HEK293 (cell line): ENCODE measurements around the gene MYT1.

Experiments
- CTCF ChIA-PET: fragments of 350-600 bp; formaldehyde crosslinking; extraction: SDS; loops from one replicate; lab custom pipeline; 2021; ENCODE audit warnings: antibody characterized with exemption; lab: Yijun Ruan, JAX
- POLR2A ChIA-PET: fragments of 300-600 bp; formaldehyde crosslinking; extraction: SDS; loops from one replicate; lab custom pipeline; 2020; ENCODE audit warnings: antibody characterized with exemption, inconsistent platforms; lab: Yijun Ruan, JAX
- H3K27ac ChIP-seq: fragments of 200-500 bp; sonication (Bioruptor generic); 2 replicates; pipeline ENCODE4 v1.5.1; 2014; ENCODE audit warnings: low read depth, low read length, control low read depth, inconsistent platforms; ENCODE audit errors: extremely low read depth
- H3K36me3 ChIP-seq, 2 experiments: fragments of 200-500 bp in 1 of 2; sonication (Bioruptor generic) in 1 of 2; 1 replicate in 1 of 2; 2 replicates in 1 of 2; pipeline ENCODE4 v1.5.1; 2014 to 2017; ENCODE audit warnings: inconsistent platforms in 2 of 2, low read length in 2 of 2; ENCODE audit not compliant: control insufficient read depth in 2 of 2, insufficient read depth in 1 of 2
- H3K4me1 ChIP-seq: fragments of 200-500 bp; sonication (Bioruptor generic); 2 replicates; pipeline ENCODE4 v1.5.1; 2014; ENCODE audit warnings: mild to moderate bottlenecking, low read length, inconsistent platforms; ENCODE audit not compliant: control insufficient read depth, insufficient read depth
- H3K4me3 ChIP-seq: 2 replicates; pipeline ENCODE4 v1.5.1; 2011; ENCODE audit warnings: low read depth, mild to moderate bottlenecking, control low read depth, low read length, moderate library complexity
- H3K9me3 ChIP-seq: fragments of 200-500 bp; sonication (Bioruptor generic); 2 replicates; pipeline ENCODE4 v1.5.1; 2014; ENCODE audit warnings: low read depth, low read length, inconsistent platforms; ENCODE audit not compliant: control insufficient read depth, insufficient read depth
- EGR2 ChIP-seq: fragments of 450-650 bp; formaldehyde crosslinking; IDR thresholded peaks from 2 replicates; pipeline ENCODE4 v1.5.1; 2016; ENCODE audit warnings: low read depth, missing biosample characterization, missing genetic modification characterization
- GLI4 ChIP-seq: fragments of 450-650 bp; formaldehyde crosslinking; IDR thresholded peaks from 2 replicates; pipeline ENCODE4 v1.5.1; 2016; ENCODE audit warnings: missing biosample characterization, missing genetic modification characterization
- KLF16 ChIP-seq: fragments of 450-650 bp; formaldehyde crosslinking; IDR thresholded peaks from 2 replicates; pipeline ENCODE4 v1.5.1; 2017; ENCODE audit warnings: missing biosample characterization, missing genetic modification characterization
- KLF9 ChIP-seq: fragments of 450-650 bp; formaldehyde crosslinking; IDR thresholded peaks from 2 replicates; pipeline ENCODE4 v1.5.1; 2016; ENCODE audit warnings: missing biosample characterization, missing genetic modification characterization, low read depth
- MZF1 ChIP-seq: fragments of 450-650 bp; formaldehyde crosslinking; IDR thresholded peaks from 2 replicates; pipeline ENCODE4 v1.5.1; 2017; ENCODE audit warnings: missing biosample characterization, missing genetic modification characterization, borderline replicate concordance
- OVOL3 ChIP-seq: fragments of 450-650 bp; formaldehyde crosslinking; IDR thresholded peaks from 2 replicates; pipeline ENCODE4 v1.5.1; 2016; ENCODE audit warnings: missing biosample characterization, missing genetic modification characterization
- PRDM1 ChIP-seq: fragments of 450-650 bp; formaldehyde crosslinking; IDR thresholded peaks from 2 replicates; pipeline ENCODE4; 2016; ENCODE audit warnings: missing biosample characterization, missing genetic modification characterization
- REPIN1 ChIP-seq: fragments of 450-650 bp; formaldehyde crosslinking; IDR thresholded peaks from 2 replicates; pipeline ENCODE4 v1.5.1; 2017; ENCODE audit warnings: missing biosample characterization, missing genetic modification characterization, low read depth
- SP2 ChIP-seq: fragments of 450-650 bp; formaldehyde crosslinking; IDR thresholded peaks from 2 replicates; pipeline ENCODE4 v1.5.1; 2016; ENCODE audit warnings: missing biosample characterization, missing genetic modification characterization
- SP7 ChIP-seq: fragments of 450-650 bp; formaldehyde crosslinking; IDR thresholded peaks from 2 replicates; pipeline ENCODE4 v1.5.1; 2016; ENCODE audit warnings: missing biosample characterization, missing genetic modification characterization
- WT1 ChIP-seq: fragments of 450-650 bp; formaldehyde crosslinking; IDR thresholded peaks from 2 replicates; pipeline ENCODE4 v1.5.1; 2016; ENCODE audit warnings: missing biosample characterization, missing genetic modification characterization
- ZBTB7A ChIP-seq: fragments of 450-650 bp; formaldehyde crosslinking; IDR thresholded peaks from 2 replicates; pipeline ENCODE4 v1.5.1; 2016; ENCODE audit warnings: low read depth, missing biosample characterization, missing genetic modification characterization
- ZNF16 ChIP-seq: fragments of 450-650 bp; formaldehyde crosslinking; IDR thresholded peaks from 2 replicates; pipeline ENCODE4 v1.5.1; 2016; ENCODE audit warnings: low read depth, missing biosample characterization, missing genetic modification characterization
- ZNF24 ChIP-seq: fragments of 450-650 bp; formaldehyde crosslinking; IDR thresholded peaks from 2 replicates; pipeline ENCODE4 v1.5.1; 2016; ENCODE audit warnings: missing biosample characterization, missing genetic modification characterization
- ZNF335 ChIP-seq: fragments of 450-650 bp; formaldehyde crosslinking; conservative IDR thresholded peaks from 2 replicates; pipeline ENCODE4 v1.5.1; 2016; ENCODE audit warnings: missing biosample characterization, missing genetic modification characterization
- ZNF561 ChIP-seq: fragments of 450-650 bp; IDR thresholded peaks from 2 replicates; pipeline ENCODE4 v1.5.1; 2018; ENCODE audit warnings: missing biosample characterization, missing genetic modification characterization, borderline replicate concordance
- ZNF658 ChIP-seq: fragments of 450-650 bp; formaldehyde crosslinking; IDR thresholded peaks from 2 replicates; pipeline ENCODE4; 2016; ENCODE audit warnings: missing biosample characterization, missing genetic modification characterization
- ZNF701 ChIP-seq: fragments of 450-650 bp; formaldehyde crosslinking; IDR thresholded peaks from 2 replicates; pipeline ENCODE4 v1.5.1; 2016; ENCODE audit warnings: missing biosample characterization, missing genetic modification characterization
- ZNF791 ChIP-seq: fragments of 450-650 bp; formaldehyde crosslinking; IDR thresholded peaks from 2 replicates; pipeline ENCODE4 v1.5.1; 2016; ENCODE audit warnings: missing biosample characterization, missing genetic modification characterization
- TF ChIP-seq, protein P1 (sequence below): sonication (generic); formaldehyde crosslinking; IDR thresholded peaks from 2 replicates; pipeline ENCODE4 v1.8.1; 2022; ENCODE audit warnings: mild to moderate bottlenecking, moderate library complexity, missing genetic modification reagents
- TF ChIP-seq, protein P2 (sequence below): fragments of 450-650 bp; formaldehyde crosslinking; IDR thresholded peaks from 2 replicates; pipeline ENCODE4 v1.5.1; 2016; ENCODE audit warnings: missing biosample characterization, missing genetic modification characterization
- TF ChIP-seq, protein P3 (sequence below): fragments of 450-650 bp; formaldehyde crosslinking; IDR thresholded peaks from 2 replicates; pipeline ENCODE4 v1.5.1; 2017; ENCODE audit warnings: missing biosample characterization, missing genetic modification characterization
- TF ChIP-seq, protein P4 (sequence below): fragments of 450-650 bp; formaldehyde crosslinking; IDR thresholded peaks from 2 replicates; pipeline ENCODE4 v1.5.1; 2016; ENCODE audit warnings: missing biosample characterization, missing genetic modification characterization
- TF ChIP-seq, protein P5 (sequence below): fragments of 450-650 bp; formaldehyde crosslinking; conservative IDR thresholded peaks from 2 replicates; pipeline ENCODE4 v1.5.1; 2016; ENCODE audit warnings: low read depth, missing biosample characterization, missing genetic modification characterization

The MYT1 gene

DNA sequence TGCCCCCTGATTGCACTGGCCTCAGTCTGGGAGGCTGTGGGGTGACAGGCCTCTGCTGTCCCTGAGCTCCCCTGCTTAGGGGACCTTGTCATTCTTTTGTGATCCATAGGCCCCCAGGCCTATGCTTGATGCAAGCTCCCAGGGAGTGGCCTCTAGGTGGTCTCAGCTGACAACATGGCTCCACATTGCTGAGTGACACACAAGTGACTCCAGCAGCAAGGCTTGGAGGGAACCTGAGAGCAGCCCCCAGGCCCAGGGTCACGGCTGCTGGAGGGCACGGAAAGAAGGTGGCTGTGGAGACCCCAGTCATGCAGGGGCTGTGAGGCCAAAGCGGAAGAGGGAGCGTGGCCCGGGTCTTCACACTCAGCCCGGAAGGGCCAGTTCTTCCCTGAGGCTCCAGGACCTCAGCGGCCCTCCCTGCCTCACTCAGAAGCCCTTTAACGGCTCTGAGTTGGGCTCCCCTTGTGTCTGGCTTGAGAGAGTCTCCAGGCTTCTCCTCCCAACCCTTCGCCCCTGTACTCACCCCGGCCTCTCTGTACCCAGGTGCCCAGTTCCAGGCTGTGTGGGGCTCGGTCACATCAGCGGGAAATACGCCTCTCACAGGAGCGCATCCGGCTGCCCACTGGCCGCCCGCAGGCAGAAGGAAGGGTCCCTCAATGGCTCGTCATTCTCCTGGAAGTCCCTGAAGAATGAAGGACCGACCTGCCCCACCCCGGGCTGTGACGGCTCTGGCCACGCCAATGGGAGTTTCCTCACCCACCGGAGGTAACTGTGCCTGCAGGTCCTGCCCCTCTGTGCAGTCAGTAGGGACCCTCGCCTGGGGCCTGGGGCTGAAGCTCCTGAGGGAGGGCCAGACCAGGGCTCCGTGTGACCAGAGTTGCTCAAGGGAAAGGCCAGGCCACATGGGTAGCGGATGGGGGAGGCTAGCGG lies 67.6 kb downstream of the MYT1 start (continued):
- no peak for TF ChIP-seq ZNF791 (tag by site-specific recombination)
- TF ChIP-seq, protein P1, sequence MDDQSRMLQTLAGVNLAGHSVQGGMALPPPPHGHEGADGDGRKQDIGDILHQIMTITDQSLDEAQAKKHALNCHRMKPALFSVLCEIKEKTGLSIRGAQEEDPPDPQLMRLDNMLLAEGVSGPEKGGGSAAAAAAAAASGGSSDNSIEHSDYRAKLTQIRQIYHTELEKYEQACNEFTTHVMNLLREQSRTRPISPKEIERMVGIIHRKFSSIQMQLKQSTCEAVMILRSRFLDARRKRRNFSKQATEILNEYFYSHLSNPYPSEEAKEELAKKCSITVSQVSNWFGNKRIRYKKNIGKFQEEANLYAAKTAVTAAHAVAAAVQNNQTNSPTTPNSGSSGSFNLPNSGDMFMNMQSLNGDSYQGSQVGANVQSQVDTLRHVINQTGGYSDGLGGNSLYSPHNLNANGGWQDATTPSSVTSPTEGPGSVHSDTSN (CRISPR knock-in tag) = no peak

DNA sequence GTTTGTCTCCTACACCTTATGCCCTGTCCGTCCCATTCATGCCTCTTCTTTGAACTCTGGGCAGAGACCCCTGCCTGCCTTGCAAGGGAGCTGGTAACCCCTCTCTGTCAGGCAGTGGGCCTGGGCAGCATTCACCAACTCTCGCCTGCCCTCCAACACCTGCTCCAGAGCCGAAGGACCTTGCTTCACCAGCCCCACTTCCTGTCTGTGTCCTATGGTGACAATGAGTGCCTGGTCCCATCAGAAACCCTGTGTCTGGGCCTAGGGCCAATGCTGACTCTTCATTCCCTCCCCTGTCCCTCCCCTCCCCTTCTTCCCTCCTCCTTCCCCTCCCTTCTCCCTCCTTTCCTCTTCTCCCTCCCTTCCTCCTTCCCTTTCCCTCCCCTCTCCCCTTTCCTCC lies 68.5 kb downstream of the MYT1 start:
- CTCF ChIA-PET = no interaction called here
- no peaks in the 10 kb centered on the region for H3K9me3 ChIP-seq
- no peaks in the 10 kb centered on the region for H3K4me1 ChIP-seq
- no peaks in the 10 kb centered on the region for H3K36me3 ChIP-seq
- H3K27ac ChIP-seq = no peak overlapping the region
- POLR2A ChIA-PET = no interaction called here
- H3K4me3 ChIP-seq = no peak overlapping the region
- TF ChIP-seq MZF1 (tag by site-specific recombination) = no peak
- no peak for TF ChIP-seq ZNF561
- no peak for TF ChIP-seq REPIN1 (tag by site-specific recombination)
- no peak for TF ChIP-seq ZNF16 (tag by site-specific recombination)
- TF ChIP-seq SP7 (tag by site-specific recombination) = no peak
- TF ChIP-seq KLF9 (tag by site-specific recombination) = peak; percentile 39; the same call in 1 of the 2 replicates
- TF ChIP-seq GLI4 (tag by site-specific recombination) = no peak
- 0 out of 2 replicates have a peak, but pooled peaks have one; percentile 29 for TF ChIP-seq KLF16 (tag by site-specific recombination)
- no peak for TF ChIP-seq ZNF24 (tag by site-specific recombination)
- TF ChIP-seq, protein P2, sequence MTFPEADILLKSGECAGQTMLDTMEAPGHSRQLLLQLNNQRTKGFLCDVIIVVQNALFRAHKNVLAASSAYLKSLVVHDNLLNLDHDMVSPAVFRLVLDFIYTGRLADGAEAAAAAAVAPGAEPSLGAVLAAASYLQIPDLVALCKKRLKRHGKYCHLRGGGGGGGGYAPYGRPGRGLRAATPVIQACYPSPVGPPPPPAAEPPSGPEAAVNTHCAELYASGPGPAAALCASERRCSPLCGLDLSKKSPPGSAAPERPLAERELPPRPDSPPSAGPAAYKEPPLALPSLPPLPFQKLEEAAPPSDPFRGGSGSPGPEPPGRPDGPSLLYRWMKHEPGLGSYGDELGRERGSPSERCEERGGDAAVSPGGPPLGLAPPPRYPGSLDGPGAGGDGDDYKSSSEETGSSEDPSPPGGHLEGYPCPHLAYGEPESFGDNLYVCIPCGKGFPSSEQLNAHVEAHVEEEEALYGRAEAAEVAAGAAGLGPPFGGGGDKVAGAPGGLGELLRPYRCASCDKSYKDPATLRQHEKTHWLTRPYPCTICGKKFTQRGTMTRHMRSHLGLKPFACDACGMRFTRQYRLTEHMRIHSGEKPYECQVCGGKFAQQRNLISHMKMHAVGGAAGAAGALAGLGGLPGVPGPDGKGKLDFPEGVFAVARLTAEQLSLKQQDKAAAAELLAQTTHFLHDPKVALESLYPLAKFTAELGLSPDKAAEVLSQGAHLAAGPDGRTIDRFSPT (tag by site-specific recombination) = no peak
- 0 out of 2 replicates have a peak, but pooled peaks have one; percentile 33 for TF ChIP-seq ZNF335 (tag by site-specific recombination)
- no peak for TF ChIP-seq OVOL3 (tag by site-specific recombination)
- TF ChIP-seq EGR2 (tag by site-specific recombination) = no peak
- peak; percentile 41 for TF ChIP-seq PRDM1 (tag by site-specific recombination)
- no peak for TF ChIP-seq ZBTB7A (tag by site-specific recombination)
- TF ChIP-seq, protein P3, sequence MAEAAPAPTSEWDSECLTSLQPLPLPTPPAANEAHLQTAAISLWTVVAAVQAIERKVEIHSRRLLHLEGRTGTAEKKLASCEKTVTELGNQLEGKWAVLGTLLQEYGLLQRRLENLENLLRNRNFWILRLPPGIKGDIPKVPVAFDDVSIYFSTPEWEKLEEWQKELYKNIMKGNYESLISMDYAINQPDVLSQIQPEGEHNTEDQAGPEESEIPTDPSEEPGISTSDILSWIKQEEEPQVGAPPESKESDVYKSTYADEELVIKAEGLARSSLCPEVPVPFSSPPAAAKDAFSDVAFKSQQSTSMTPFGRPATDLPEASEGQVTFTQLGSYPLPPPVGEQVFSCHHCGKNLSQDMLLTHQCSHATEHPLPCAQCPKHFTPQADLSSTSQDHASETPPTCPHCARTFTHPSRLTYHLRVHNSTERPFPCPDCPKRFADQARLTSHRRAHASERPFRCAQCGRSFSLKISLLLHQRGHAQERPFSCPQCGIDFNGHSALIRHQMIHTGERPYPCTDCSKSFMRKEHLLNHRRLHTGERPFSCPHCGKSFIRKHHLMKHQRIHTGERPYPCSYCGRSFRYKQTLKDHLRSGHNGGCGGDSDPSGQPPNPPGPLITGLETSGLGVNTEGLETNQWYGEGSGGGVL = peak; percentile 32; the same call in 1 of the 2 replicates
- TF ChIP-seq, protein P4, sequence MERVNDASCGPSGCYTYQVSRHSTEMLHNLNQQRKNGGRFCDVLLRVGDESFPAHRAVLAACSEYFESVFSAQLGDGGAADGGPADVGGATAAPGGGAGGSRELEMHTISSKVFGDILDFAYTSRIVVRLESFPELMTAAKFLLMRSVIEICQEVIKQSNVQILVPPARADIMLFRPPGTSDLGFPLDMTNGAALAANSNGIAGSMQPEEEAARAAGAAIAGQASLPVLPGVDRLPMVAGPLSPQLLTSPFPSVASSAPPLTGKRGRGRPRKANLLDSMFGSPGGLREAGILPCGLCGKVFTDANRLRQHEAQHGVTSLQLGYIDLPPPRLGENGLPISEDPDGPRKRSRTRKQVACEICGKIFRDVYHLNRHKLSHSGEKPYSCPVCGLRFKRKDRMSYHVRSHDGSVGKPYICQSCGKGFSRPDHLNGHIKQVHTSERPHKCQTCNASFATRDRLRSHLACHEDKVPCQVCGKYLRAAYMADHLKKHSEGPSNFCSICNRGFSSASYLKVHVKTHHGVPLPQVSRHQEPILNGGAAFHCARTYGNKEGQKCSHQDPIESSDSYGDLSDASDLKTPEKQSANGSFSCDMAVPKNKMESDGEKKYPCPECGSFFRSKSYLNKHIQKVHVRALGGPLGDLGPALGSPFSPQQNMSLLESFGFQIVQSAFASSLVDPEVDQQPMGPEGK (tag by site-specific recombination) = 0 out of 2 replicates have a peak, but pooled peaks have one; percentile 22
- no peak for TF ChIP-seq ZNF701 (tag by site-specific recombination)
- TF ChIP-seq, protein P5, sequence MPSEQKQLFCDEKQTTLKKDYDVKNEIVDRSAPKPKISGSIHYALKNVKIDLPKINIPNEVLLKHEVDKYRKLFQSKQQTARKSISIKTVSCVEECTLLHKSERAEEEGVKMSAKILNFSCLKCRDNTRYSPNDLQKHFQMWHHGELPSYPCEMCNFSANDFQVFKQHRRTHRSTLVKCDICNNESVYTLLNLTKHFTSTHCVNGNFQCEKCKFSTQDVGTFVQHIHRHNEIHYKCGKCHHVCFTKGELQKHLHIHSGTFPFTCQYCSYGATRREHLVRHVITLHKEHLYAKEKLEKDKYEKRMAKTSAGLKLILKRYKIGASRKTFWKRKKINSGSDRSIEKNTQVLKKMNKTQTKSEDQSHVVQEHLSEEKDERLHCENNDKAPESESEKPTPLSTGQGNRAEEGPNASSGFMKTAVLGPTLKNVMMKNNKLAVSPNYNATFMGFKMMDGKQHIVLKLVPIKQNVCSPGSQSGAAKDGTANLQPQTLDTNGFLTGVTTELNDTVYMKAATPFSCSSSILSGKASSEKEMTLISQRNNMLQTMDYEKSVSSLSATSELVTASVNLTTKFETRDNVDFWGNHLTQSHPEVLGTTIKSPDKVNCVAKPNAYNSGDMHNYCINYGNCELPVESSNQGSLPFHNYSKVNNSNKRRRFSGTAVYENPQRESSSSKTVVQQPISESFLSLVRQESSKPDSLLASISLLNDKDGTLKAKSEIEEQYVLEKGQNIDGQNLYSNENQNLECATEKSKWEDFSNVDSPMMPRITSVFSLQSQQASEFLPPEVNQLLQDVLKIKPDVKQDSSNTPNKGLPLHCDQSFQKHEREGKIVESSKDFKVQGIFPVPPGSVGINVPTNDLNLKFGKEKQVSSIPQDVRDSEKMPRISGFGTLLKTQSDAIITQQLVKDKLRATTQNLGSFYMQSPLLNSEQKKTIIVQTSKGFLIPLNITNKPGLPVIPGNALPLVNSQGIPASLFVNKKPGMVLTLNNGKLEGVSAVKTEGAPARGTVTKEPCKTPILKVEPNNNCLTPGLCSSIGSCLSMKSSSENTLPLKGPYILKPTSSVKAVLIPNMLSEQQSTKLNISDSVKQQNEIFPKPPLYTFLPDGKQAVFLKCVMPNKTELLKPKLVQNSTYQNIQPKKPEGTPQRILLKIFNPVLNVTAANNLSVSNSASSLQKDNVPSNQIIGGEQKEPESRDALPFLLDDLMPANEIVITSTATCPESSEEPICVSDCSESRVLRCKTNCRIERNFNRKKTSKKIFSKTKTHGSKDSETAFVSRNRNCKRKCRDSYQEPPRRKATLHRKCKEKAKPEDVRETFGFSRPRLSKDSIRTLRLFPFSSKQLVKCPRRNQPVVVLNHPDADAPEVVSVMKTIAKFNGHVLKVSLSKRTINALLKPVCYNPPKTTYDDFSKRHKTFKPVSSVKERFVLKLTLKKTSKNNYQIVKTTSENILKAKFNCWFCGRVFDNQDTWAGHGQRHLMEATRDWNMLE (tag by site-specific recombination) = no peak
- TF ChIP-seq SP2 (tag by site-specific recombination) = peak; percentile 60
- no peak for TF ChIP-seq ZNF658 (tag by site-specific recombination)
- peak; percentile 96 for TF ChIP-seq WT1 (tag by site-specific recombination)
